ENCODE results near the gene SLC26A3.

Gene SLC26A3

DNA sequence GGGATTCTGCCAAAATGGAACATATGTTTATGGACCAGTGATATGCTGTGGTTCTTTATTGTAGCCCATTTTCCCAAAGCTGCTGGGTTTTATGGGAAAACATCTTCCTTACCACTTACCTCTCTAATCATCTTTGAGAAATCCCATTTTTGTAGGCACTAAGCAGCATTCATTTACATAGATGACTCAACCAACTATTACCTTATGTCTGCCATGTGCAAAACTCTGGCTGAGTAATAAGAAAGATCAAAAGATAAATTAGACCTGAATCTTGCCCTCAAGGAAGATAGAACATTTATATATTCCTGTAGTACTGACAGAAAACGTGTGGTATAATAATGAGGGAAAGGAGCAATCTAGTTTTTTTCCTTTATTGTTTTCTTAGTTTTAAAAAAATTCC lies 34.8 kb downstream of the SLC26A3 start:
- Histone ChIP-seq H2AFZ (ENCODE audit: low read depth, low read length) (no peak overlapping the region), H3K79me2 (ENCODE audit: insufficient read depth, low read length) (no peaks in the 10 kb centered on the region), H3K9ac (ENCODE audit: low read depth, low read length) (no peak overlapping the region), H4K20me1 (ENCODE audit: insufficient read depth, low read length) (no peaks in the 10 kb centered on the region), H3K27me3 (ENCODE audit: insufficient read depth, low read length, poor library complexity) (no peaks in the 10 kb centered on the region), H3K36me3 (ENCODE audit: insufficient read depth, low read length) (no peaks in the 10 kb centered on the region), H3K4me2 (ENCODE audit: insufficient read depth, low read length) (no peak overlapping the region), H3K9me3 (ENCODE audit: insufficient read depth, low read length, severe bottlenecking) (no peaks in the 10 kb centered on the region), H3K27ac (ENCODE audit: low read length) (no peak overlapping the region), H3K4me1 (ENCODE audit: insufficient read depth, low read length) (no peaks in the 10 kb centered on the region), H3K4me3 (ENCODE audit: low read depth in 1 of 2, low read length in 2 of 2) (no peak overlapping the region)
- DNase-seq (no peak), ATAC-seq (ENCODE audit: insufficient read depth, low read depth) (no peak)
- TF ChIP-seq, protein P1, sequence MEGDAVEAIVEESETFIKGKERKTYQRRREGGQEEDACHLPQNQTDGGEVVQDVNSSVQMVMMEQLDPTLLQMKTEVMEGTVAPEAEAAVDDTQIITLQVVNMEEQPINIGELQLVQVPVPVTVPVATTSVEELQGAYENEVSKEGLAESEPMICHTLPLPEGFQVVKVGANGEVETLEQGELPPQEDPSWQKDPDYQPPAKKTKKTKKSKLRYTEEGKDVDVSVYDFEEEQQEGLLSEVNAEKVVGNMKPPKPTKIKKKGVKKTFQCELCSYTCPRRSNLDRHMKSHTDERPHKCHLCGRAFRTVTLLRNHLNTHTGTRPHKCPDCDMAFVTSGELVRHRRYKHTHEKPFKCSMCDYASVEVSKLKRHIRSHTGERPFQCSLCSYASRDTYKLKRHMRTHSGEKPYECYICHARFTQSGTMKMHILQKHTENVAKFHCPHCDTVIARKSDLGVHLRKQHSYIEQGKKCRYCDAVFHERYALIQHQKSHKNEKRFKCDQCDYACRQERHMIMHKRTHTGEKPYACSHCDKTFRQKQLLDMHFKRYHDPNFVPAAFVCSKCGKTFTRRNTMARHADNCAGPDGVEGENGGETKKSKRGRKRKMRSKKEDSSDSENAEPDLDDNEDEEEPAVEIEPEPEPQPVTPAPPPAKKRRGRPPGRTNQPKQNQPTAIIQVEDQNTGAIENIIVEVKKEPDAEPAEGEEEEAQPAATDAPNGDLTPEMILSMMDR (IDR thresholded peaks at IDR 0.05; ENCODE audit: borderline replicate concordance, extremely low read depth, low read length, poor library complexity, severe bottlenecking) = no peak
- no peak for TF ChIP-seq EZH2 (IDR thresholded peaks at IDR 0.05; ENCODE audit: borderline replicate concordance, low read depth, low read length, severe bottlenecking)

DNA sequence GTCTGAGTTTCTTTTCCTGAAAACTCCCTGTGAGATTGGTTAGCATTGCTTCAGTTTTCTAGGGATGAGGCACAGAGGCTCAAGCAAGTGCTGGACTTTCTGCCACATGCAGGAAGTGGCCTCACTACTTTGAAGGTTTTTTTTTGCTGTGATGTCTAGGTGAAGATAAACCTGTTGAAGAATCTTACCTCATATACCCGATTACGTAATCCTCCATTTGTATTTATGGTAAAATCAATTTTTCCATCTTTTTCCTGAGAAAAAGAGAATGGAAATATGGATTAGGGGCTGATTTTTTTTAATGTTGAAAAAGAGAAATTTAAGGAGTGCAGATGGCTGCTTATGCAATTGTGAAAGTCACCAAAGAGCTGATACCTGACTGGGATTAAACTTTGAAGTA lies 35.6 kb downstream of the SLC26A3 start:
- no peaks in the 10 kb centered on the region for H3K36me3 ChIP-seq (ENCODE audit: insufficient read depth, low read length)
- no peak overlapping the region for H3K9ac ChIP-seq (ENCODE audit: low read depth, low read length)
- no peak overlapping the region for H3K27ac ChIP-seq (ENCODE audit: low read length)
- TF ChIP-seq, protein P1 (IDR thresholded peaks at IDR 0.05; ENCODE audit: borderline replicate concordance, extremely low read depth, low read length, poor library complexity, severe bottlenecking) = no peak
- no peak for TF ChIP-seq EZH2 (IDR thresholded peaks at IDR 0.05; ENCODE audit: borderline replicate concordance, low read depth, low read length, severe bottlenecking)
- H4K20me1 ChIP-seq (ENCODE audit: insufficient read depth, low read length) = no peaks in the 10 kb centered on the region
- H3K9me3 ChIP-seq (ENCODE audit: insufficient read depth, low read length, severe bottlenecking) = no peaks in the 10 kb centered on the region
- H3K79me2 ChIP-seq (ENCODE audit: insufficient read depth, low read length) = no peaks in the 10 kb centered on the region
- H3K27me3 ChIP-seq (ENCODE audit: insufficient read depth, low read length, poor library complexity) = no peaks in the 10 kb centered on the region
- H3K4me3 ChIP-seq (ENCODE audit: low read depth in 1 of 2, low read length in 2 of 2) = no peak overlapping the region
- DNase-seq = no peak
- H3K4me2 ChIP-seq (ENCODE audit: insufficient read depth, low read length) = no peak overlapping the region
- no peak for ATAC-seq (ENCODE audit: insufficient read depth, low read depth)
- H2AFZ ChIP-seq (ENCODE audit: low read depth, low read length) = no peak overlapping the region
- no peaks in the 10 kb centered on the region for H3K4me1 ChIP-seq (ENCODE audit: insufficient read depth, low read length)

DNA sequence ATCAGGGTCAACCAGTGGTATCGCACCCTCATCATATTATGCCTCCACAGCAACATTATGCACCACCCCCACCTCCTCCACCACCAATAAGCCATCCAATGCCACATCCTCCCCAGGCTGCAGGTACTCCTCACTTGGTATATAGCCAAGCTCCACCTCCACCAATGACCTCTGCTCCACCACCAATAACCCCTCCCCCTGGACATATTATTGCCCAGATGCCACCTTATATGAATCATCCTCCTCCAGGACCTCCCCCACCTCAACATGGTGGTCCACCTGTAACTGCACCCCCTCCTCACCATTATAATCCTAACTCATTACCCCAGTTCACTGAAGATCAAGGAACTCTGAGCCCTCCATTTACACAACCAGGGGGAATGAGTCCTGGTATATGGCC lies 44.4 kb downstream of the SLC26A3 start:
- Histone ChIP-seq H3K36me3 (ENCODE audit: insufficient read depth, low read length) (peaks cover 69% of the 10 kb centered on the region), H3K9me3 (ENCODE audit: insufficient read depth, low read length, severe bottlenecking) (no peaks in the 10 kb centered on the region), H3K27me3 (ENCODE audit: insufficient read depth, low read length, poor library complexity) (no peaks in the 10 kb centered on the region), H3K27ac (ENCODE audit: low read length) (no peak overlapping the region), H4K20me1 (ENCODE audit: insufficient read depth, low read length) (peaks cover 4% of the 10 kb centered on the region; the same call in 1 of the 2 replicates), H3K4me3 (ENCODE audit: low read depth in 1 of 2, low read length in 2 of 2) (no peak overlapping the region), H3K79me2 (ENCODE audit: insufficient read depth, low read length) (no peaks in the 10 kb centered on the region), H3K9ac (ENCODE audit: low read depth, low read length) (no peak overlapping the region), H3K4me2 (ENCODE audit: insufficient read depth, low read length) (no peak overlapping the region), H3K4me1 (ENCODE audit: insufficient read depth, low read length) (no peaks in the 10 kb centered on the region), H2AFZ (ENCODE audit: low read depth, low read length) (no peak overlapping the region)
- ATAC-seq (ENCODE audit: insufficient read depth, low read depth) (no peak), DNase-seq (no peak)
- no peak for TF ChIP-seq EZH2 (IDR thresholded peaks at IDR 0.05; ENCODE audit: borderline replicate concordance, low read depth, low read length, severe bottlenecking)
- TF ChIP-seq, protein P1 (IDR thresholded peaks at IDR 0.05; ENCODE audit: borderline replicate concordance, extremely low read depth, low read length, poor library complexity, severe bottlenecking) = no peak

DNA sequence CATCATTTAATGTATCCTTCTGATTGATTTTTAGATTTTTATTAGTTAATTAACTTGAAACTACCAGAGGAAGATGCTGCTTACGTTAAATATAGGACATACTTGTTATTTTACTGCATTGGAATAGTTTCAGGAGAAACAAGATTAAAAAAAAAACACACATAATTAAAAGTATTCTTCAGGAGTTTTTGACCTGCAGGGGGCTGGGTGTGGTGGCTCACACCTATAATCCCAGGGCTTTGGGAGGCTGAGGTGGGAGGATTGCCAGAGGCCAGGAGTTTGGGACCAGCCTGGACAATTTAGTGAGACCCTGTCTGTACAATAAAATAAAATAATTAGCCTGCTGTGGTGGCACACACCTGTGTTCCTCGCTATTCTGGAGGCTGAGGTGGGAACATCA lies 48.4 kb downstream of the SLC26A3 start:
- DNase-seq (no peak), ATAC-seq (ENCODE audit: insufficient read depth, low read depth) (no peak)
- Histone ChIP-seq H3K4me1 (ENCODE audit: insufficient read depth, low read length) (no peaks in the 10 kb centered on the region), H3K4me3 (ENCODE audit: low read depth in 1 of 2, low read length in 2 of 2) (no peak overlapping the region), H3K9me3 (ENCODE audit: insufficient read depth, low read length, severe bottlenecking) (no peaks in the 10 kb centered on the region), H3K27me3 (ENCODE audit: insufficient read depth, low read length, poor library complexity) (no peaks in the 10 kb centered on the region), H3K4me2 (ENCODE audit: insufficient read depth, low read length) (no peak overlapping the region), H3K79me2 (ENCODE audit: insufficient read depth, low read length) (peaks cover 27% of the 10 kb centered on the region), H4K20me1 (ENCODE audit: insufficient read depth, low read length) (peaks cover 24% of the 10 kb centered on the region; the same call in 1 of the 2 replicates), H3K9ac (ENCODE audit: low read depth, low read length) (no peak overlapping the region), H3K36me3 (ENCODE audit: insufficient read depth, low read length) (peaks cover 93% of the 10 kb centered on the region), H2AFZ (ENCODE audit: low read depth, low read length) (no peak overlapping the region), H3K27ac (ENCODE audit: low read length) (no peak overlapping the region)
- TF ChIP-seq, protein P1 (IDR thresholded peaks at IDR 0.05; ENCODE audit: borderline replicate concordance, extremely low read depth, low read length, poor library complexity, severe bottlenecking) = no peak
- TF ChIP-seq EZH2 (IDR thresholded peaks at IDR 0.05; ENCODE audit: borderline replicate concordance, low read depth, low read length, severe bottlenecking) = no peak

Data from DND-41 (cell line).